SH-SY5Y (cell line): ENCODE data around the gene RPP30.

Source experiments
- GATA2 ChIP-seq: IDR thresholded peaks from 2 replicates; pipeline ENCODE4 v1.6.1; 2011; ENCODE audit warnings: mild to moderate bottlenecking, low read depth, low read length
- GATA3 ChIP-seq: IDR thresholded peaks from 2 replicates; pipeline ENCODE4 v1.6.1; 2011; ENCODE audit warnings: low read depth, mild to moderate bottlenecking, low read length, moderate library complexity

- no peak for TF ChIP-seq GATA2
- TF ChIP-seq GATA3 = no peak
Measured at GRCh38 chr10:90855126-90855525, 16.6 kb upstream of the RPP30 start.
